ENCODE measurements around the gene RAB3D.

DNA sequence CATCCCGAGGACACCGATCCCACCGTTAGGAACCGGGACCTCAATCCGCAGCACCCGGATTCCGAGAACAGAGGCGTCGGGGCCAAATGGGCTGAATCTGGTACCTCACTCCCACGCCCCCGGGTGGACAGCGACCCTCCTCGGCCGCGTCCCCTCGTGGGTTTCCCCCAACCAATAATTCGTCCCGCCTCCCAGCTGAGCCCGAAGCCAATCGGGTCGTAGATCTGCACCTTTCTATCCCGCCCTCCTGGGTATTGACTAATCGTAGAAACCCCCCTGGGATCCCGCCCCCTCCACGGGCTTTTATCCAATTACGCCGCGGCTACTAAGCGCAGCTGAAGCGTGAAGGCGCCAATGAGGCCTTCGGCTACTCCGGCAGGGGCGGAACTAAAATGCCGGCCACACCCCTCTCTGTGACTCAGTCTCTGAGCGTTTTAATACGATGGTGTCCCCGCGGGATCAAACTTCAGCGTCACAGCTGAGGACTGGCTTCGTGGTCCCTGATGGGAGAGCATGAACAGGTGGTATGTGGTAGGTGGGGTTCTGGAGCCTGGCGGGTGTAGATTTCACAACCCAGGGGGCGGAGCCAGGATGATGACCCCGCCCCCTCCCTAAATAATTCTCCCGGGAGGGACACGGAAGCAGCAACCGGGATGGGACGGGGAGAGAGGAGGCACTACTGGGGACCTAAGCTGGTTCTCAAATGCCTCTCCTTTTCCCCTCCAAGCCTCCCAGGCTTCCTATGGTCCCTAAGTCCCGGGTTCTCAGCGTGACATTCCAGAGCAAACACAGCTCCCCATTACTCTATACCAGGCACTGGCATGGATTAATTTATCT lies 6.9 kb upstream of the RAB3D start, which contains the start of the genes CCDC159 and TMEM205:
- TF ChIP-seq POLR2A (IDR thresholded peaks at IDR 0.05), result no peak
- TF ChIP-seq, protein P1, sequence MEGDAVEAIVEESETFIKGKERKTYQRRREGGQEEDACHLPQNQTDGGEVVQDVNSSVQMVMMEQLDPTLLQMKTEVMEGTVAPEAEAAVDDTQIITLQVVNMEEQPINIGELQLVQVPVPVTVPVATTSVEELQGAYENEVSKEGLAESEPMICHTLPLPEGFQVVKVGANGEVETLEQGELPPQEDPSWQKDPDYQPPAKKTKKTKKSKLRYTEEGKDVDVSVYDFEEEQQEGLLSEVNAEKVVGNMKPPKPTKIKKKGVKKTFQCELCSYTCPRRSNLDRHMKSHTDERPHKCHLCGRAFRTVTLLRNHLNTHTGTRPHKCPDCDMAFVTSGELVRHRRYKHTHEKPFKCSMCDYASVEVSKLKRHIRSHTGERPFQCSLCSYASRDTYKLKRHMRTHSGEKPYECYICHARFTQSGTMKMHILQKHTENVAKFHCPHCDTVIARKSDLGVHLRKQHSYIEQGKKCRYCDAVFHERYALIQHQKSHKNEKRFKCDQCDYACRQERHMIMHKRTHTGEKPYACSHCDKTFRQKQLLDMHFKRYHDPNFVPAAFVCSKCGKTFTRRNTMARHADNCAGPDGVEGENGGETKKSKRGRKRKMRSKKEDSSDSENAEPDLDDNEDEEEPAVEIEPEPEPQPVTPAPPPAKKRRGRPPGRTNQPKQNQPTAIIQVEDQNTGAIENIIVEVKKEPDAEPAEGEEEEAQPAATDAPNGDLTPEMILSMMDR (IDR thresholded peaks at IDR 0.05), result no peak
